ENCODE measurements around the gene CTSO. TPM values are rescaled to one million over a fixed set of nuclear protein-coding genes. Genes with fewer than 3 reads are reported as not detected.

CTSO gene, protein sequence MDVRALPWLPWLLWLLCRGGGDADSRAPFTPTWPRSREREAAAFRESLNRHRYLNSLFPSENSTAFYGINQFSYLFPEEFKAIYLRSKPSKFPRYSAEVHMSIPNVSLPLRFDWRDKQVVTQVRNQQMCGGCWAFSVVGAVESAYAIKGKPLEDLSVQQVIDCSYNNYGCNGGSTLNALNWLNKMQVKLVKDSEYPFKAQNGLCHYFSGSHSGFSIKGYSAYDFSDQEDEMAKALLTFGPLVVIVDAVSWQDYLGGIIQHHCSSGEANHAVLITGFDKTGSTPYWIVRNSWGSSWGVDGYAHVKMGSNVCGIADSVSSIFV
- 20.4 TPM for total RNA-seq

DNA sequence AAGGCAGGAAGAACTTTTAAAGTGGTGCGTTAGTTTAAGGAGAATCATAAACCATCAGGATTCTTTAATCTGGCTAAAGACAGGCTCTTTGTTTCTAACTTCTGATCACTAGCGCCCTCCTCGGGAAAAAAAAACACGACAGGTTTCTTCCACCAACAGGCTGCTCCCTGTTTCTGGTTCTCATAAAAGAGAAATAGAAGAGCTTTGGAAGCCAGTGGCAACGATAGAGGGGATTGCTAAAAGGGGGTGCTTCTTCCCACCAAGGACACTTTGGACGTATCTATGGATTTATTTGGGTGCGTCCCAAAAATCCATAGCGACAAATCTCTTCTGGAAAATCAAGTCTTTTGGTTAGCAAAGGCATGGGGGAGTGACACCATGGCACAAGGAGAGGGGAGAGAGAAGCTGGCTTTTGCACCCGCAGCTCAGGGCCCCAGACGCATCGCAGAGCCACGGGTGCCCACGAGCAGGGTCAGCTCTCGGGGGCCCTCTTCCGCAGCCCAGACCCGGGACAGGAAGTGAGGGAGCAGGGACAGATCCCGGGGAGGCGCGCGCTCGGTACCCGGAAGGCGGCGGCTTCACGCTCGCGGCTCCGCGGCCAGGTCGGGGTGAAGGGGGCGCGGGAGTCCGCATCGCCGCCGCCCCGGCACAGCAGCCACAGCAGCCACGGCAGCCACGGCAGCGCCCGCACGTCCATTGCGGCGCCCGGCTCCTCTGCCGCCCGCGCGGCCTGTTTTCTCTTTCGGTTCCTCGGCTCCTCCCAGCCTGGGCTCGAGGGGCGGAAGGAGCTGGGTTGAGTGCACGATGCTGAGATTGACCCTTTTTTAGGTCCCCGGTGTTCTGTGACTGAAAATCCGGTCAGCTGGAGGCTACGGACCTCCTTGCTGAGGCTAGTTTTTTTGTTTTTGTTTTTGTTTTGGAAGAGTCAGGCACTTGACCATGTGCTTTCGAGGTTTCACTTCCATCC lies at the start of gene CTSO:
TSS of gene CTSO (minus strand) at position 716 of the 967 bp plus-strand sequence. CDS start at position 697, 19 bp downstream.
- Histone ChIP-seq H3K4me1 (ENCODE audit: control insufficient read depth in 3 of 3, insufficient read depth in 3 of 3, low read length in 3 of 3) (peaks cover 0 to 2% (median 0%) of the 10 kb centered on the region in 3 donors), H3K4me3 (ENCODE audit: low read length in 3 of 3) (peak within 1 kb of the TSS; percentile 83 to 93 (median 87)), H3K9ac (ENCODE audit: low read depth in 1 of 3, low read length in 3 of 3) (peak within 1 kb of the TSS; percentile 84 to 93 (median 86)), H3K27me3 (ENCODE audit: control insufficient read depth in 3 of 3, insufficient read depth in 3 of 3, low read length in 3 of 3) (no peaks in the 10 kb centered on the region), H3K27ac (ENCODE audit: low read depth, low read length) (peak within 1 kb of the TSS; percentile 91), H3K9me3 (ENCODE audit: control insufficient read depth in 3 of 3, low read length in 3 of 3) (no peaks in the 10 kb centered on the region), H3K36me3 (ENCODE audit: control insufficient read depth in 3 of 3, insufficient read depth in 3 of 3, low read length in 3 of 3) (no peaks in the 10 kb centered on the region)

DNA sequence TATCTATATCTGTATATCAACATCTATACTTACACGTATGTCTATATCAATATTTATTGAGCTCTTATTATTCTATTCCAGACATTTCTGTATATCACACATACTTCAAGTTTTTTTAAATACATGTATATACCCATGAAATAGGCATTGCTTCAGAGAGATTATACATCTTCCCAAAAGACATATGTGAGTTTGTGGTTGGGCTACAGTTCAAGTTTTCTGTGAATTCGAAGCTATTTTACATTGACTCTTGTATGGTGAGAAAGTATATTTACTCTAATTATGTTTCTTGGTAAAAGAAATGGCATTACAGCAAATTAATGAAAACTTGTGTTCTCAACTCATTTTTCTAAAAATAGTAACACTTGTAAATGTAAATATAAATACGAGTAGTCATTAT lies 46.8 kb upstream of the CTSO start:
- H3K9ac ChIP-seq (ENCODE audit: low read depth in 1 of 3, low read length in 3 of 3): no peak overlapping the region

DNA sequence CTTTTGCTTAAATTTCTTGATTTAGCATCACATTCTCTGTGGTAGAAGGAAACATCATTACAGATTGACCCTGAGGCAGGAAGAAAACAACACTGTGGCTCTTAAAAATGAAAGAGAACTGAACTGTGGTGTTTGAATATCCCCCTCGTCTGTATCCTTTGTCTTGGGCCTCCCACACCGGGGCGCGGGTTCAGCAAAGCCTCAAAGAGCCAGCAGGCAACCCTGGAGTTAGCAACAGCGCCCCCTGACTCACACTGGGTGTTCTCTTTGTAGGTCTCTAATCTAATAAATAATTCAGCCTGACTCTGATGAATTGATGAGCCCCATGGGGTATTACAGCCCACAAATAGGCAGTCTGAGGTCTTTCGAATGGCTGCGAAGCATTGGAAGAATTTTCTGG lies 46.1 kb upstream of the CTSO start:
- Histone ChIP-seq H3K27ac (ENCODE audit: low read depth, low read length) (no peak overlapping the region), H3K9me3 (ENCODE audit: control insufficient read depth in 3 of 3, low read length in 3 of 3) (no peaks in the 10 kb centered on the region), H3K9ac (ENCODE audit: low read depth in 1 of 3, low read length in 3 of 3) (no peak overlapping the region), H3K36me3 (ENCODE audit: control insufficient read depth in 3 of 3, insufficient read depth in 3 of 3, low read length in 3 of 3) (no peaks in the 10 kb centered on the region), H3K4me3 (ENCODE audit: low read length in 3 of 3) (no peak overlapping the region), H3K27me3 (ENCODE audit: control insufficient read depth in 3 of 3, insufficient read depth in 3 of 3, low read length in 3 of 3) (no peaks in the 10 kb centered on the region), H3K4me1 (ENCODE audit: control insufficient read depth in 3 of 3, insufficient read depth in 3 of 3, low read length in 3 of 3) (no peaks in the 10 kb centered on the region)

More for the DNA sequence above, 46.8 kb upstream of the CTSO start:
- Histone ChIP-seq H3K27ac (ENCODE audit: low read depth, low read length) (no peak overlapping the region), H3K4me1 (ENCODE audit: control insufficient read depth in 3 of 3, insufficient read depth in 3 of 3, low read length in 3 of 3) (no peaks in the 10 kb centered on the region), H3K36me3 (ENCODE audit: control insufficient read depth in 3 of 3, insufficient read depth in 3 of 3, low read length in 3 of 3) (no peaks in the 10 kb centered on the region), H3K27me3 (ENCODE audit: control insufficient read depth in 3 of 3, insufficient read depth in 3 of 3, low read length in 3 of 3) (no peaks in the 10 kb centered on the region), H3K4me3 (ENCODE audit: low read length in 3 of 3) (no peak overlapping the region), H3K9me3 (ENCODE audit: control insufficient read depth in 3 of 3, low read length in 3 of 3) (no peaks in the 10 kb centered on the region)

DNA sequence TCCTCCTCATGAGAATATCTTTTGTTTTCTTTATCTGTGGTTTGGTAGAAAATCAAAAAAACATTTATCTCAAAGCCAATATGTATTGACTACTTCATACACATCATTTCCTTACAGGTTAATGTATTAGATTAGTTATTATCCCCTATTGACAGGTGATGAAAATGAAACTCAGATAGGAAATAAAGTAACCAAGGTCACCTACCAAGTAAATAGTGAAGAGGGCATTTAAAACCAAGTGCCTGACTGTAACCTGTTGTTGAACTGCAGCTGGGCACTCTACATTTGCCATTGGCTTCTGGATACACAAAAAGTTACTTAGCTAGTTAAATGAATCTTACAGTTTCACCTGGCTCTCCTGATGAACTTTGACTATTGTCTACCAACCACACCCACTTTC lies 41.4 kb upstream of the CTSO start:
- Histone ChIP-seq H3K27ac (ENCODE audit: low read depth, low read length) (no peak overlapping the region), H3K9ac (ENCODE audit: low read depth in 1 of 3, low read length in 3 of 3) (no peak overlapping the region), H3K9me3 (ENCODE audit: control insufficient read depth in 3 of 3, low read length in 3 of 3) (no peaks in the 10 kb centered on the region), H3K4me3 (ENCODE audit: low read length in 3 of 3) (no peak overlapping the region), H3K36me3 (ENCODE audit: control insufficient read depth in 3 of 3, insufficient read depth in 3 of 3, low read length in 3 of 3) (no peaks in the 10 kb centered on the region), H3K27me3 (ENCODE audit: control insufficient read depth in 3 of 3, insufficient read depth in 3 of 3, low read length in 3 of 3) (no peaks in the 10 kb centered on the region), H3K4me1 (ENCODE audit: control insufficient read depth in 3 of 3, insufficient read depth in 3 of 3, low read length in 3 of 3) (no peaks in the 10 kb centered on the region)

DNA sequence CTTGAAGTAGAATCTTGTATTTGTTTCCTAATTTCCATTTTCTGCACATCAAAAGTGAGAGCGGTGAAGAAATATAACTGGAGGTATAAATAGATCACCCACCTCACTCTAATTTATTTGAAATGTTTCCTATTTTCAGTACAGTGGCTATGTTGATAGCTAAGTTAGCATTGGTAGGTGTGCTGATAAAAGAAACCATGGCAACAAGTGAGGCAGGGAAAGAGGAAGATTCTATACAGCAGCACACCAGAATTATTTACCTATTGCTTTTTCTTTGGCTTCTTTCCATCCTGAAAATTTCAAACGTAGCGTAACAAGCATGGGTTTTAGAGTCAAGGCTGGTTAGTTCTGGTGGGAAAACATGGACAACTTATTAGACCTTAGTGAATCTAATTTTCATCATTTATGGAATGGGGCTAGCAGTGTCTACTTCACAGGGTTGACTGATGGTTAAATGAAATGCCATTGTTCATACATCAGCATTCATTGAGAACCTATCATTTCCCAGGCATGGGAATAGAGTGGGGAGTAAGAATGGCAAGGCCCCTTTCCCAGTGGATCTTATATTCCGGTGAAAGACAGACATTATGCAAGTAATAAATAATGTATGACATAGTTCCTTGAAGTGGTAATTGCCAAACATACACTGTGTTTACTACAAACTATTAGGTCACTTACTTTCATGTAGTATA lies 30.6 kb upstream of the CTSO start:
- Histone ChIP-seq H3K9ac (ENCODE audit: low read depth in 1 of 3, low read length in 3 of 3) (no peak overlapping the region), H3K27ac (ENCODE audit: low read depth, low read length) (no peak overlapping the region), H3K4me3 (ENCODE audit: low read length in 3 of 3) (no peak overlapping the region), H3K9me3 (ENCODE audit: control insufficient read depth in 3 of 3, low read length in 3 of 3) (no peaks in the 10 kb centered on the region), H3K4me1 (ENCODE audit: control insufficient read depth in 3 of 3, insufficient read depth in 3 of 3, low read length in 3 of 3) (no peaks in the 10 kb centered on the region), H3K36me3 (ENCODE audit: control insufficient read depth in 3 of 3, insufficient read depth in 3 of 3, low read length in 3 of 3) (no peaks in the 10 kb centered on the region), H3K27me3 (ENCODE audit: control insufficient read depth in 3 of 3, insufficient read depth in 3 of 3, low read length in 3 of 3) (no peaks in the 10 kb centered on the region)

DNA sequence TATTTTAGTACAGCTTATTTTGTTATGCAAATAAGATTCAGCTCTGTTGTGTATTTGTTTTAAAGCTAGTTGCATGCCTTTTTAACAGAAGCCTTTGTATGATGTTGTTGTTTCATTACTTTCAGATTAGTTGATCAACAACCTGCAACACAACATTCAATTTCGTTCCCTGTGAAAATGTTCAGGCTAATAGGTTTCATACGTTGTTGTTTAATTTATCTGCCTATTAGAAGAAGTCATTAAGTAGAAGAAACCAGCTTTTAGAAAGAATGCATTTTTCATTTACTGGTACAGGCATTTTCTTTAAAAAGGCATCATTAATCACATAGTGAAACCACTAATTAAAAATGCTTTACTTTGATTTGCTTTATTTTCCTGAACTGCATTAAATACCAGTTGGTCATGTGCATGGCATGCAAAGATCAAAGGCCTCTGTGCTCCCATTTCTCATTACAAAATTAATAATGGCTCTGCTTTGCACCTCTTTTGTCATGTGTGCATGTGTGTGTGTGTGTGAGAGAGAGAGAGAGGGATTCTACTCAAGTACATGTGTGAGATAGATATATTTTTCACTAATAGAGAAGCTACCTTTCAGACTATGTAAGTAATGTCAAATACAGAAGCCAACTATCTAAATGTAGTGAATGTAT lies 29.2 kb upstream of the CTSO start:
- no peak overlapping the region for H3K9ac ChIP-seq (ENCODE audit: low read depth in 1 of 3, low read length in 3 of 3)
- no peaks in the 10 kb centered on the region for H3K9me3 ChIP-seq (ENCODE audit: control insufficient read depth in 3 of 3, low read length in 3 of 3)
- H3K36me3 ChIP-seq (ENCODE audit: control insufficient read depth in 3 of 3, insufficient read depth in 3 of 3, low read length in 3 of 3): no peaks in the 10 kb centered on the region
- H3K4me1 ChIP-seq (ENCODE audit: control insufficient read depth in 3 of 3, insufficient read depth in 3 of 3, low read length in 3 of 3): no peaks in the 10 kb centered on the region
- no peaks in the 10 kb centered on the region for H3K27me3 ChIP-seq (ENCODE audit: control insufficient read depth in 3 of 3, insufficient read depth in 3 of 3, low read length in 3 of 3)
- H3K27ac ChIP-seq (ENCODE audit: low read depth, low read length): no peak overlapping the region
- no peak overlapping the region for H3K4me3 ChIP-seq (ENCODE audit: low read length in 3 of 3)

DNA sequence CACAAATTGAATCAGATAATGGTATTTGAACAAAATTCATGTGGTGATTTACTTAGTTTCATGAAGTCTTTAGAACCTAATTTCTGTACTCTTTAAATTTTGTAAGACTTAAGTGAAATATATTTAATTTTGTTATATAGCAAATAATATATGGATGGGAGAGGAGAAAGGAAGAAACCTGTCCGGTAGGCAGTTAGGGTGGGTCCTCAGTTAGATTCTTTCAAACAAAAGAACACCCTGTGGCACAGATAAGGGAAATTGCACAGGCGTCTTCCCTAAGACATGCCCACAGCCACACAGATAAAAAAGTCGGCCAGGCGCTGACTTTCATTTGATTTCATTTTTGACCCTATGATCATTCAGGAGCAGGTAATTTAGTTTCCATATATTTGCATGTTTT lies 25.1 kb upstream of the CTSO start:
- H3K9ac ChIP-seq (ENCODE audit: low read depth in 1 of 3, low read length in 3 of 3): no peak overlapping the region
- H3K36me3 ChIP-seq (ENCODE audit: control insufficient read depth in 3 of 3, insufficient read depth in 3 of 3, low read length in 3 of 3): no peaks in the 10 kb centered on the region
- H3K27ac ChIP-seq (ENCODE audit: low read depth, low read length): no peak overlapping the region
- H3K27me3 ChIP-seq (ENCODE audit: control insufficient read depth in 3 of 3, insufficient read depth in 3 of 3, low read length in 3 of 3): no peaks in the 10 kb centered on the region
- H3K4me1 ChIP-seq (ENCODE audit: control insufficient read depth in 3 of 3, insufficient read depth in 3 of 3, low read length in 3 of 3): no peaks in the 10 kb centered on the region
- H3K9me3 ChIP-seq (ENCODE audit: control insufficient read depth in 3 of 3, low read length in 3 of 3): no peaks in the 10 kb centered on the region
- H3K4me3 ChIP-seq (ENCODE audit: low read length in 3 of 3): no peak overlapping the region

DNA sequence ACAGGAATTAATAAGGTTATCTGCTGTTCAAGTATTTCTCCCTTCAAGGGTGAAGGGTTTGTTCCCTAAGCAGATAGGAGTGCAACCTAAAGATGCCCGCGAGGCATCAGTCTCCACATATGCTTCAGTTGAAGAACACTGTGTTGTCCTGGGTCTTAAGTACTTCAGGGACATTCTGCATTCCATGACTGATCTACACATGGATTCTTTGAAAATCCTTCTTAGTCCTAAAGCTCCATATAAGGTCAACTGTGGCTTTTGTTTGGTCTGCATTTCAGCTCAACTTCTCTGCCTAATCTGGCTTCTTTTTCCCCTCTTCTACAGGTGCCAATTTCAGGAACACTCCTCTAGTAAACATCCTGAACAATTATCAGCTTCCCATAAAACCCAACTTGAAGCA lies 21.8 kb upstream of the CTSO start:
- no peak overlapping the region for H3K4me3 ChIP-seq (ENCODE audit: low read length in 3 of 3)
- no peaks in the 10 kb centered on the region for H3K27me3 ChIP-seq (ENCODE audit: control insufficient read depth in 3 of 3, insufficient read depth in 3 of 3, low read length in 3 of 3)
- no peak overlapping the region for H3K27ac ChIP-seq (ENCODE audit: low read depth, low read length)
- H3K9ac ChIP-seq (ENCODE audit: low read depth in 1 of 3, low read length in 3 of 3): no peak overlapping the region
- no peaks in the 10 kb centered on the region for H3K36me3 ChIP-seq (ENCODE audit: control insufficient read depth in 3 of 3, insufficient read depth in 3 of 3, low read length in 3 of 3)
- no peaks in the 10 kb centered on the region for H3K4me1 ChIP-seq (ENCODE audit: control insufficient read depth in 3 of 3, insufficient read depth in 3 of 3, low read length in 3 of 3)
- H3K9me3 ChIP-seq (ENCODE audit: control insufficient read depth in 3 of 3, low read length in 3 of 3): no peaks in the 10 kb centered on the region

DNA sequence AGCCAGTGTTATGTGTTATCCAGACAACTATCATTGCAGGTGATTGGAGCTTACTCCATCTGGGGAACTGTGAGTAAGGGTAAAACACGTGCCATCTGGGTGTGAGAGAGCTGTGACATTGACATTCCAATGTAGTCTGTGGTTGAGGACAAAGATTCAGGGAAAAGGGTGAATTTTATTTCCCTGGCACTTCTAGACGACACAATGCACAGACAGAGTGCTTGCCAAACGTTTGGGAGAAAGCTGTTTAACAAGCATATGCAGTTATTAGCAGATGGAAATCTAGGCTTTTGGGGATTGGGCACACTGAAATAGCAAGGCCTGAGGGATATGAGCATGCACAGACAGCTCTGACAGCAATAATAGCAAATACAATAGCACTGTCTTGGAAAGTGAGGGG lies 21.3 kb upstream of the CTSO start:
- Histone ChIP-seq H3K27ac (ENCODE audit: low read depth, low read length) (no peak overlapping the region), H3K4me3 (ENCODE audit: low read length in 3 of 3) (no peak overlapping the region), H3K9me3 (ENCODE audit: control insufficient read depth in 3 of 3, low read length in 3 of 3) (no peaks in the 10 kb centered on the region), H3K36me3 (ENCODE audit: control insufficient read depth in 3 of 3, insufficient read depth in 3 of 3, low read length in 3 of 3) (no peaks in the 10 kb centered on the region), H3K27me3 (ENCODE audit: control insufficient read depth in 3 of 3, insufficient read depth in 3 of 3, low read length in 3 of 3) (no peaks in the 10 kb centered on the region), H3K9ac (ENCODE audit: low read depth in 1 of 3, low read length in 3 of 3) (no peak overlapping the region), H3K4me1 (ENCODE audit: control insufficient read depth in 3 of 3, insufficient read depth in 3 of 3, low read length in 3 of 3) (no peaks in the 10 kb centered on the region)

Measured in skeletal muscle tissue (tissue), 4 donors.